ENCODE measurements around the gene CHST9.

- TF ChIP-seq POLR2A (IDR thresholded peaks at IDR 0.05) = no peak
- TF ChIP-seq CTCF (IDR thresholded peaks at IDR 0.05) = no peak
These were observed 120.4 kb downstream of the CHST9 start for GRCh38 chr18:27064673-27065072.

Data from adrenal gland (tissue), 5 donors.